A673 (cell line): ENCODE results near the gene LY86. TPM values are rescaled to one million over a fixed set of nuclear protein-coding genes. Genes with fewer than 3 reads are reported as not detected.

Experiments
- BruUV-seq: library from RNA; stranded (reverse); fragments of 400-500 nt; replicated peaks from 2 replicates; lab custom pipeline; 2021; lab: Mats Ljungman, UMichigan
- CTCF ChIA-PET: fragments of 300-600 bp; sonication (Branson Sonifier 250); formaldehyde crosslinking; loops from one replicate; lab custom pipeline; 2022; ENCODE audit warnings: antibody characterized with exemption; lab: Charles Lee
- POLR2A ChIA-PET: fragments of 300-600 bp; sonication (Branson Sonifier 250); formaldehyde crosslinking; loops from one replicate; lab custom pipeline; 2022; ENCODE audit warnings: antibody characterized with exemption; ENCODE audit not compliant: low non-redundant PET; lab: Charles Lee
- DNase-seq: peaks from one replicate; pipeline ENCODE4 v3.0.0-alpha.2; 2015; ENCODE audit warnings: low spot score
- H3K27ac ChIP-seq: fragments of 200-600 bp; sonication (generic); 2 replicates; pipeline ENCODE4 v1.5.1; 2016; ENCODE audit warnings: mixed run types, low read depth, mild to moderate bottlenecking, mixed read lengths, antibody characterized with exemption, low read length; ENCODE audit not compliant: poor library complexity, severe bottlenecking
- H3K27me3 ChIP-seq: fragments of 200-600 bp; sonication (generic); replicated peaks from 2 replicates; pipeline ENCODE4 v1.6.1; 2017; ENCODE audit warnings: mixed run types, low read depth, mild to moderate bottlenecking, mixed read lengths, antibody characterized with exemption, low read length; ENCODE audit not compliant: insufficient read depth, poor library complexity
- H3K36me3 ChIP-seq: fragments of 200-600 bp; sonication (generic); 2 replicates; pipeline ENCODE4 v1.6.1; 2016; ENCODE audit warnings: mixed run types, mild to moderate bottlenecking, mixed read lengths, antibody characterized with exemption, low read length; ENCODE audit not compliant: insufficient read depth, poor library complexity, severe bottlenecking
- H3K4me1 ChIP-seq: fragments of 200-600 bp; sonication (generic); 2 replicates; pipeline ENCODE4 v1.6.1; 2017; ENCODE audit warnings: mixed run types, mild to moderate bottlenecking, mixed read lengths, antibody characterized with exemption, low read length; ENCODE audit not compliant: insufficient read depth, poor library complexity, severe bottlenecking
- H3K4me3 ChIP-seq: fragments of 200-600 bp; sonication (generic); 2 replicates; pipeline ENCODE4 v1.5.1; 2016; ENCODE audit warnings: low read depth, mixed run types, mild to moderate bottlenecking, mixed read lengths, low read length; ENCODE audit not compliant: poor library complexity, severe bottlenecking
- H3K9me3 ChIP-seq: fragments of 200-600 bp; sonication (generic); 2 replicates; pipeline ENCODE4 v1.6.1; 2016; ENCODE audit warnings: mixed run types, low read depth, mild to moderate bottlenecking, mixed read lengths, antibody characterized with exemption, low read length; ENCODE audit not compliant: poor library complexity, severe bottlenecking
- EZH2 ChIP-seq: fragments of 200-600 bp; sonication (generic); IDR thresholded peaks from 2 replicates; pipeline ENCODE4 v1.6.1; 2017; ENCODE audit warnings: borderline replicate concordance, low read depth, mild to moderate bottlenecking, mixed read lengths, antibody characterized with exemption, low read length; ENCODE audit not compliant: poor library complexity, severe bottlenecking
- intact Hi-C: fragments of 100-400 bp; cut with micrococcal nuclease; formaldehyde crosslinking; loops from one replicate; pipeline ENCODE4 v1.10.0; 2022; ENCODE audit not compliant: unreplicated experiment
- total RNA-seq: library from RNA; stranded (reverse); gene quantifications from 2 replicates; pipeline ENCODE4 v1.2.3, GENCODE V29; 2021
- TF ChIP-seq, protein P1 (sequence below): fragments of 300-800, 200-600 bp; sonication (generic); conservative IDR thresholded peaks from 2 replicates; pipeline ENCODE4 v1.5.1; 2017; ENCODE audit warnings: low read depth, mild to moderate bottlenecking, antibody characterized with exemption, low read length, moderate library complexity, mixed read lengths

The LY86 gene
- total RNA-seq, 1 experiment from 2014 or later: not detected

DNA sequence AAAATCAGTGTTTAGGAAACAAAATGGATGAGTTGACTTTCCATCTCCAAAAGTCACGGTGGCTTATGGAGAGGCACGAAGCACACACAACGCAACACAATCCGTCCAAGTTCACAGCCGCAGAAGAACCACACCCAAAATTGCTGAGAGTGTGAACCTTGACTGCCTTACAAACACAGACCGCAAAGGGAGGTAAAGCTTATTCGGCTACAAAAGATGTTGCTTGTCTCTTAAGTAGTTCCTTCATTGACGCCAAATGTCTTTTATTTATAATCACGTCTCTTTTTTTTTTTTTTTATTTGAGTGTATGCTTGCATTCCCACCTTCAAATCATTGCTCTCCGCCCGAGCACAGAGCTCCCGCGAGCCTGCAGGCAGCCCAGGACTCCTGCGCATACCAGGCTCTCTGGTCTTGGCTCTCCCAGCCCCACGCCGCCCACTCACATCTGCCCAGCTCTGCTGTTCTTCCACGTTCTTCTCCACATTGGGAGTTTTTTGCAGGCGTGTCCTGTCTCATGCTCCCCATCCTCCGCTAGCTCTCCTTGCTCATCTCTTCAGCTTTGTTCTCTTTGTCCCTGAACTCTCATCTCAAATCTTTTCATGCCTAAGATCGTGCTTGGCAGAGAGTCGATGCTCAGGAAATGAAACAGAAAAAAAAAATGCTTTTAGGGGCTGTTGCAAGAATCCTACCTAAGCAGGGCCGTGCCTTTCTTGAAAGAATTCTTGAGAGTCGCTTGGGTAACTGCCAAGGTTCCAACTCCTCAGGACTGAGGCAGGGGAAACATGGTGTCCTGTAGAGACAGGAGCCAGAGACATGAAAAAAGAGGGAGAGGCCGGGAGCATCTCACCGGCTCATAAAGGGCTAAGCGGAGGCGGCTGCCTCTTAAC lies 25.8 kb downstream of the LY86 start:
- TF ChIP-seq EZH2: no peak
- TF ChIP-seq, protein P1, sequence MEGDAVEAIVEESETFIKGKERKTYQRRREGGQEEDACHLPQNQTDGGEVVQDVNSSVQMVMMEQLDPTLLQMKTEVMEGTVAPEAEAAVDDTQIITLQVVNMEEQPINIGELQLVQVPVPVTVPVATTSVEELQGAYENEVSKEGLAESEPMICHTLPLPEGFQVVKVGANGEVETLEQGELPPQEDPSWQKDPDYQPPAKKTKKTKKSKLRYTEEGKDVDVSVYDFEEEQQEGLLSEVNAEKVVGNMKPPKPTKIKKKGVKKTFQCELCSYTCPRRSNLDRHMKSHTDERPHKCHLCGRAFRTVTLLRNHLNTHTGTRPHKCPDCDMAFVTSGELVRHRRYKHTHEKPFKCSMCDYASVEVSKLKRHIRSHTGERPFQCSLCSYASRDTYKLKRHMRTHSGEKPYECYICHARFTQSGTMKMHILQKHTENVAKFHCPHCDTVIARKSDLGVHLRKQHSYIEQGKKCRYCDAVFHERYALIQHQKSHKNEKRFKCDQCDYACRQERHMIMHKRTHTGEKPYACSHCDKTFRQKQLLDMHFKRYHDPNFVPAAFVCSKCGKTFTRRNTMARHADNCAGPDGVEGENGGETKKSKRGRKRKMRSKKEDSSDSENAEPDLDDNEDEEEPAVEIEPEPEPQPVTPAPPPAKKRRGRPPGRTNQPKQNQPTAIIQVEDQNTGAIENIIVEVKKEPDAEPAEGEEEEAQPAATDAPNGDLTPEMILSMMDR: no peak
- no peaks in the 10 kb centered on the region for H3K27me3 ChIP-seq
- no peaks in the 10 kb centered on the region for H3K36me3 ChIP-seq
- DNase-seq: no peak
- BruUV-seq: no TSS peak
- intact Hi-C loops: no loop called here
- H3K9me3 ChIP-seq: no peaks in the 10 kb centered on the region
- H3K27ac ChIP-seq: no peak overlapping the region
- ChIA-PET CTCF (interaction anchor here (0.7 kb wide), 1 partner anchor 451 kb away, joined by 7 read pairs; no protein-coding TSS in a partner anchor), POLR2A (no interaction called here)
- no peaks in the 10 kb centered on the region for H3K4me1 ChIP-seq
- no peak overlapping the region for H3K4me3 ChIP-seq

DNA sequence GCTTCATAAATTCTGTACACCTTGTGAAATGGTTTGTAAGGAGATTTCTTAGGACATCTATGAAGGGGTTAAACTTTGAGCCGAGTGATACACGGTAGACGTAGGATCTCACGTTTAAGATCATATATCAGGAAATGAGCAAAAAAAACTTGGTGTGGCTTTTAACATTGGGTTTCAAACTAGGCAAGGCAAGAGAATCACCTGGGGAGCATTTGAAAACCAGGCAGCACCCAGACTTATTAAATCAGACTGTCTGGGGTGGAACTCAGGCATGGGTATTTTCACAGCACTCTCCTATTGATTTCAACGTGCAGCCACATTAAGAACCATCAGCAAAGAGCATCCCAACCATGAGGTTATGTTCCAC lies 26.4 kb downstream of the LY86 start:
- no peak for TF ChIP-seq EZH2
- TF ChIP-seq, protein P1: no peak
- no peaks in the 10 kb centered on the region for H3K36me3 ChIP-seq
- intact Hi-C loops: no loop called here
- BruUV-seq: no TSS peak
- no peaks in the 10 kb centered on the region for H3K27me3 ChIP-seq
- H3K4me1 ChIP-seq: no peaks in the 10 kb centered on the region
- CTCF ChIA-PET: no interaction called here
- H3K27ac ChIP-seq: no peak overlapping the region
- no peaks in the 10 kb centered on the region for H3K9me3 ChIP-seq
- POLR2A ChIA-PET: no interaction called here
- no peak overlapping the region for H3K4me3 ChIP-seq
- DNase-seq: no peak

DNA sequence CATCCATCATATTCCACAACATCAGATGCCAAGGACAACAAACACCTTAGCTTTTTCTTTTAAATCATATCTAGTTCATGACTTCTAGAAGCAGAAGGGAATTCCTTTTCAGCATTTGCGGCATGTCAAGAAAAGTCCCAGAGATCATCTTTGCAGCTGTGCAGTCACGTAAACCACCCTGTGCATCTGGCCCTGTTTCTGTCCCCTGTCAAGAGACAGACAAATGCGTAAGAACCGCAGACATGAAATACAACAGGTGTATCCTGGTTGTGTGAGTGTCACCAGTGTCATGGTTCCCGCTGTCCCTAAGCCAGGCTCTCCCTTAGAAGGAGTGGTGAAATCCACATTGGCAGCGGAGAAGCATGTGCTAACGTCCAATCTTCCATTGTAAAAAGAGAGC lies 28.1 kb downstream of the LY86 start:
- BruUV-seq: no TSS peak
- intact Hi-C loops: no loop called here
- Histone ChIP-seq H3K36me3 (no peaks in the 10 kb centered on the region), H3K27me3 (no peaks in the 10 kb centered on the region), H3K4me1 (no peaks in the 10 kb centered on the region), H3K4me3 (no peak overlapping the region), H3K9me3 (no peaks in the 10 kb centered on the region), H3K27ac (no peak overlapping the region)
- no peak for TF ChIP-seq EZH2
- TF ChIP-seq, protein P1: no peak
- no peak for DNase-seq
- CTCF ChIA-PET: no interaction called here
- POLR2A ChIA-PET: no interaction called here
